ENCODE results near the gene KCNJ11.

KCNJ11 gene

GRCh38 chr11:17394743-17395390 lies 6.4 kb upstream of the KCNJ11 start:
- DNase-seq (ENCODE audit: low read depth, low spot score): no peak
- no peak for TF ChIP-seq CTCF (IDR thresholded peaks at IDR 0.05; ENCODE audit: low read depth, low read length)

GRCh38 chr11:17393472-17393871 lies 5.0 kb upstream of the KCNJ11 start:
- H3K4me3 ChIP-seq (ENCODE audit: low read depth, low read length): no peak overlapping the region
- DNase-seq (ENCODE audit: low read depth, low spot score): no peak
- no peak for TF ChIP-seq CTCF (IDR thresholded peaks at IDR 0.05; ENCODE audit: low read depth, low read length)
- in situ Hi-C loops (cut with HindIII; ENCODE audit: low sequenced_read_pairs): no loop called here

More at GRCh38 chr11:17394743-17395390, 6.4 kb upstream of the KCNJ11 start:
- in situ Hi-C loops (cut with HindIII; ENCODE audit: low sequenced_read_pairs): no loop called here
- H3K4me3 ChIP-seq (ENCODE audit: low read depth, low read length): no peak overlapping the region

DNA sequence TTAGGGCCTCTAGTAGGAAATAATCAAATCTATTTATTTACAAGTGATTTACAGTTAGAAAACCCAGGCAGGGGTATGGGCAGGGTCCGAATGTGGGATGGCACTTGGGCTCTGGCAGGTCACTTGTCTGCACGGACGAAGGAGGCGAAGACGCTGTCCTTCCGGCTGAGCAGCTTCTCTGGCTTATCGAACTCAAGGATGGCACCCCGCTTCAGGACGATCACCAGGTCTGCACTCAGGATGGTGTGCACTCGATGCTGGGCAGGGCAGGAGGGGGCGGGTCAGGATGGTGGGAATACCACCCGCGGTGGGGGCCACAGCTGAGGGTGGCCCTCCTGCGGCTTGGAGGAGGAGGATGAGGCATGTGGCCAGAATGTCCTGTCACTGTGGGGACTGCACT lies 4.4 kb upstream of the KCNJ11 start:
- no peak for DNase-seq (ENCODE audit: low read depth, low spot score)

DNA sequence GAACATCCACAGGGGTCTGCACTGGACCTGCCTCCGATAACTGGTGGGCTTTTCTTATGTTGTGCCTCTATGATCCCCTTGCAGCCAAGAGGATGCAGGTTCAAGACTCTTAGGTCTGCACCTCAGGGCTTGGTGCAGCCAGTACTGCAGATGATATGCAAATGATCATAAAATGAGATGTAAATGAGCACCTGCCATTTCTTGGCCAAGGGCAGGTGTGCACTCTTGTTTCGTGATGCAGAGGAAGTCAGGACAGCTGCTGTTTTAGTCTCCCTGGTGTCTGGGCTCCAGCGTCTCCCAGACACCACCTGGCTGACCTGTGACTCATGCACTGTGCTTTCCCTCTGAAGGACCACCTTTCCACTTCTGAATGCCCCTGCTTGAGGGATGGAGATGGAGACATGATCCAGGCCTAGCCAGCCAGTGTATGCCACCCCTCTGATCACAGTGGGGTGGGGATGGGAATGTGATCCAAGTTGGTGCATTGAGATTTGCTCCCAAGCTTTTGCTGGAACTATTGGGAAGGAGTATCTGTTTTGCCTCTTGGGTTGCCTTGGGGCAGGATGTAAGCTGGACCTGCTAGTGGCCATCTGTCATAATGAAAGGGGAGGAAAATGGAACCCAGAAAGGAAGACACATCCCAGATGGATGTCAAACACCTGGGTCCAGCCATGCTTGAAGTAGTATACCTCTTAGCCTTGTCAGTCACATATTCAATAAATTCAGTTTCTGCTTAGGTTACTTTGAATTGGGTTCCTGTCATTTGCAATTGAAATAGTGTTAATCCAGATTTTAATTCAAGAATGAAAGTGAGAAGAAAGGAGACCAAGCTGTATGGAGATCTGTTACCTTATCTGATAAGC lies 3.3 kb upstream of the KCNJ11 start:
- H3K4me3 ChIP-seq (ENCODE audit: low read depth, low read length): no peak overlapping the region
- DNase-seq (ENCODE audit: low read depth, low spot score): no peak
- TF ChIP-seq CTCF (IDR thresholded peaks at IDR 0.05; ENCODE audit: low read depth, low read length): no peak
- in situ Hi-C loops (cut with HindIII; ENCODE audit: low sequenced_read_pairs): no loop called here

More for the DNA sequence above, 4.4 kb upstream of the KCNJ11 start:
- no peak overlapping the region for H3K4me3 ChIP-seq (ENCODE audit: low read depth, low read length)
- in situ Hi-C loops (cut with HindIII; ENCODE audit: low sequenced_read_pairs): no loop called here
- TF ChIP-seq CTCF (IDR thresholded peaks at IDR 0.05; ENCODE audit: low read depth, low read length): no peak

DNA sequence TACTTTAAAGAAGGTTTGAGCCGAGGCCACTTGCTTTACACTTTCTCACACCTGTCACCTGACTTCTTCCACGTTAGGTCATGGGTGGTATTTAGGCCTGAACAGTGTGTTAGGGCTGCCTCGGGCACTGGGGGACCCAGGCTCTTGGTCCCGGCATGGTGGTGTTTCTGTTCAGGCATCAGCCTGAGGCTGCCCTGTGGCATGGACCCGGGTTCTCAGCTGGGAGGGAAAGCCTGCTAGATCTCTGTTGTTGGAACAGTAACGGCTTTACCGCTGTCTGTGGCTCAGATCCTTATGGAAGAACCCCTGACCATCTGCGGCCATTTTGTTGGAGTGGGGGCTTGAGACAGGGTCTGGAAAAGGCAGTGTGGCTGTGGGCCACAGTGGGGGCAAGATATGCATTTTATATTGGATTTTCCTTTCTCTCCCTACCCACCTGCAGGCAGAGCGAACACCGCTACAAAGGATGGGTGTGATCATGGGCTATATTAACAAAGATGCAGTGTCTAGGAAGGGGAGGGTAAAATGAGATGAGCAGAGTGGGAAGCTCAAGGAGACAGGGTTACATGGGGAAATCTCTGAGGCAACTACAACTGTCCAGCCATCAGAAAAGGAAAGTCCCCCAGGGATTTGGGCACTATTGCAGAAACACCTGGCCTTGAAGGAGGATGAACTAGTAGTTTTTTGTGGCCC lies 1.6 kb upstream of the KCNJ11 start:
- H3K4me3 ChIP-seq (ENCODE audit: low read depth, low read length): no peak overlapping the region
- TF ChIP-seq CTCF (IDR thresholded peaks at IDR 0.05; ENCODE audit: low read depth, low read length): no peak
- DNase-seq (ENCODE audit: low read depth, low spot score): no peak
- in situ Hi-C loops (cut with HindIII; ENCODE audit: low sequenced_read_pairs): no loop called here

- peak overlapping the region; percentile 30 for H3K4me3 ChIP-seq (ENCODE audit: low read depth, low read length)
- peak; percentile 8 for DNase-seq (ENCODE audit: low read depth, low spot score)
- TF ChIP-seq CTCF (IDR thresholded peaks at IDR 0.05; ENCODE audit: low read depth, low read length): peak; percentile 55
- in situ Hi-C loops (cut with HindIII; ENCODE audit: low sequenced_read_pairs): no loop called here
Observed at GRCh38 chr11:17389211-17389956, 925 bp upstream of the KCNJ11 start.
